Endodermal cell (in vitro differentiated cells): Measurements from ENCODE around the gene FAM78A. TPM values are rescaled to one million over a fixed set of nuclear protein-coding genes. Genes with fewer than 3 reads are reported as not detected.

Source experiments
- DNase-seq: peaks from one replicate; pipeline ENCODE4 v3.0.0-alpha.2; 2017
- H3K27ac ChIP-seq: 2 replicates; pipeline ENCODE4 v1.5.1; 2013; ENCODE audit warnings: mild to moderate bottlenecking, low read depth, low read length, moderate library complexity
- H3K27me3 ChIP-seq: 2 replicates; pipeline ENCODE4 v1.6.1; 2013; ENCODE audit warnings: mild to moderate bottlenecking, low read length, moderate library complexity; ENCODE audit not compliant: insufficient read depth, control insufficient read depth, poor library complexity, severe bottlenecking
- H3K36me3 ChIP-seq: 2 replicates; pipeline ENCODE4 v1.7.0; 2013; ENCODE audit warnings: mild to moderate bottlenecking, low read length, moderate library complexity; ENCODE audit not compliant: control insufficient read depth, insufficient read depth
- H3K4me1 ChIP-seq: one replicate; pipeline ENCODE4 v1.7.0; 2013; ENCODE audit warnings: low read length; ENCODE audit not compliant: control insufficient read depth, insufficient read depth
- H3K4me3 ChIP-seq: 2 replicates; pipeline ENCODE4 v1.5.1; 2013; ENCODE audit warnings: mild to moderate bottlenecking, low read length, moderate library complexity
- H3K9ac ChIP-seq: 2 replicates; pipeline ENCODE4 v1.6.1; 2013; ENCODE audit warnings: mild to moderate bottlenecking, low read length, moderate library complexity; ENCODE audit not compliant: poor library complexity, severe bottlenecking; ENCODE audit errors: extremely low read depth
- H3K9me3 ChIP-seq: 2 replicates; pipeline ENCODE4 v1.6.1; 2013; ENCODE audit warnings: mild to moderate bottlenecking, low read length, moderate library complexity; ENCODE audit not compliant: control insufficient read depth
- H3K27ac Mint-ChIP-seq: 2 replicates; pipeline ENCODE4 v1.8.0; 2020; ENCODE audit warnings: mixed read lengths
- H3K27me3 Mint-ChIP-seq: 2 replicates; pipeline ENCODE4 v1.8.0; 2021; ENCODE audit warnings: mild to moderate bottlenecking, mixed read lengths; ENCODE audit not compliant: insufficient read depth
- H3K36me3 Mint-ChIP-seq: 2 replicates; pipeline ENCODE4 v1.8.0; 2020; ENCODE audit warnings: low read depth, mixed read lengths
- H3K4me1 Mint-ChIP-seq: 2 replicates; pipeline ENCODE4 v1.8.0; 2020; ENCODE audit warnings: mixed read lengths
- H3K4me3 Mint-ChIP-seq: 2 replicates; pipeline ENCODE4 v1.8.0; 2020; ENCODE audit warnings: mild to moderate bottlenecking, moderate library complexity, mixed read lengths
- H3K9me3 Mint-ChIP-seq: 2 replicates; pipeline ENCODE4 v1.8.0; 2020; ENCODE audit warnings: mild to moderate bottlenecking, mixed read lengths
- WGBS, 2 experiments: methylation state at CpG; one replicate each; pipeline versions ENCODE4 v1.1.5 to v1.1.7; 2013; ENCODE audit warnings: missing lambda C conversion rate in 2 of 2, mixed read lengths in 1 of 2; ENCODE audit not compliant: insufficient coverage in 1 of 2, insufficient read length in 1 of 2; 5-methylcytosine and 5-hydroxymethylcytosine counted together
- total RNA-seq, 2 donors: library from RNA; stranded (reverse); fragmentation: NEBNext Ultra II Directional in 1 of 2; extraction: Animal tissue kit (Norgen Biotek cat#: 25700) in 1 of 2; gene quantifications; 2 replicates in 1 of 2; 3 replicates in 1 of 2; pipeline ENCODE4 v1.2.1, GENCODE V29; 2021
- TF ChIP-seq, protein P1 (sequence below): fragments of 200-600 bp; sonication (generic); conservative IDR thresholded peaks from 2 replicates; pipeline ENCODE4 v1.5.0; 2021; ENCODE audit warnings: antibody characterized with exemption, mild to moderate bottlenecking

The FAM78A gene
- total RNA-seq, 2 donors from 2014 or later = 5.5 to 5.6 TPM

GRCh38 chr9:131240047-131240921 lies 36.0 kb downstream of the FAM78A start:
- H3K9ac ChIP-seq = no peak overlapping the region
- peaks cover 27% of the 10 kb centered on the region for H3K4me1 Mint-ChIP-seq
- H3K9me3 ChIP-seq = peaks cover 5% of the 10 kb centered on the region
- H3K36me3 Mint-ChIP-seq = peaks cover 9% of the 10 kb centered on the region
- peaks cover 12% of the 10 kb centered on the region for H3K4me1 ChIP-seq
- no peaks in the 10 kb centered on the region for H3K27me3 ChIP-seq
- no peak overlapping the region for H3K4me3 Mint-ChIP-seq
- TF ChIP-seq, protein P1, sequence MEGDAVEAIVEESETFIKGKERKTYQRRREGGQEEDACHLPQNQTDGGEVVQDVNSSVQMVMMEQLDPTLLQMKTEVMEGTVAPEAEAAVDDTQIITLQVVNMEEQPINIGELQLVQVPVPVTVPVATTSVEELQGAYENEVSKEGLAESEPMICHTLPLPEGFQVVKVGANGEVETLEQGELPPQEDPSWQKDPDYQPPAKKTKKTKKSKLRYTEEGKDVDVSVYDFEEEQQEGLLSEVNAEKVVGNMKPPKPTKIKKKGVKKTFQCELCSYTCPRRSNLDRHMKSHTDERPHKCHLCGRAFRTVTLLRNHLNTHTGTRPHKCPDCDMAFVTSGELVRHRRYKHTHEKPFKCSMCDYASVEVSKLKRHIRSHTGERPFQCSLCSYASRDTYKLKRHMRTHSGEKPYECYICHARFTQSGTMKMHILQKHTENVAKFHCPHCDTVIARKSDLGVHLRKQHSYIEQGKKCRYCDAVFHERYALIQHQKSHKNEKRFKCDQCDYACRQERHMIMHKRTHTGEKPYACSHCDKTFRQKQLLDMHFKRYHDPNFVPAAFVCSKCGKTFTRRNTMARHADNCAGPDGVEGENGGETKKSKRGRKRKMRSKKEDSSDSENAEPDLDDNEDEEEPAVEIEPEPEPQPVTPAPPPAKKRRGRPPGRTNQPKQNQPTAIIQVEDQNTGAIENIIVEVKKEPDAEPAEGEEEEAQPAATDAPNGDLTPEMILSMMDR = no peak
- H3K9me3 Mint-ChIP-seq = peaks cover 13% of the 10 kb centered on the region
- no peaks in the 10 kb centered on the region for H3K36me3 ChIP-seq
- 89 to 93% methylated on average over 21 to 22 of the region's 22 CpGs for WGBS, 2 experiments
- H3K4me3 ChIP-seq = no peak overlapping the region
- H3K27ac Mint-ChIP-seq = no peak overlapping the region
- DNase-seq = no peak
- no peaks in the 10 kb centered on the region for H3K27me3 Mint-ChIP-seq
- H3K27ac ChIP-seq = peak overlapping the region; percentile 24

DNA sequence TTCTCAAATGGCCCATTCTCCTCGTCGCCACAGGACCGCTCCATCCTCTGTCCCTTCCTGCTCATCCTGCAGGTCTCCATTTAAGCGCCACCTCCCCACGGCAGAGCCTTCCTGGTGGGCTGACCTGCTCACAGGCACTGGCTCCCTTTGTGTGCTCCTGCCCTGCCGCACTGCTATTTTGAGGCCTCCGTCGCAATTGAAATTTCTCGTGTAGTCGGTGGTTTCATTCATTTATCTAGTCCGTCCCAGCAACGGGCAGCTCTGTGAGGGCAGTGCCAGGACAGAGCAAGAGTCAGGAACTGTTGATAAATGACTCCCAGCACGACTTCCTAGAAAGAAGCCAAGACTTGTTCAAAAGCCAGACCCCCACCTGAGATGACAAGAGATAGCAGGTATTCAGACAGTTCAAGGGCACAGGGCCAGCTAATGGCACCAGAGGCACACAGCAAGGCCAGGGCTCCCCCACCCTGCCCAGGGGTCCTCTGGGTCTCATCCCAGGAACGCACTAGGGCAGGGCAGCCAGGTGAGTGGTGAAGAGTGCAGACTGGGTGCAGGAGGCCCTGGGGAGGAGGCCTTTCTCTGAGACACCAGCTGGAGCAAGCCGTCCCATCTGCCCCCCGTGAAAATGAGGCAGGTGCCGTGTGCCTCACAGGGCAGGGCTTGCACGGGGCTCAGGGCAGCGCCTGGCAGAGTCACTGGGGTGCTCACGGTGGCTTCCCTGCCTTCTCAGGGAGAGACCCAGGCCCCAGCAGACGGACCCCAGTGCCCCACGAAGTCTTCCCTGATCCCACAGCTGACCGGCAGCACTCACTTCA lies 36.9 kb downstream of the FAM78A start:
- Mint-ChIP-seq H3K27me3 (no peaks in the 10 kb centered on the region), H3K27ac (peak overlapping the region; percentile 44), H3K4me3 (no peak overlapping the region), H3K4me1 (peaks cover 27% of the 10 kb centered on the region), H3K9me3 (peaks cover 13% of the 10 kb centered on the region), H3K36me3 (peaks cover 14% of the 10 kb centered on the region)
- H3K4me1 ChIP-seq = peaks cover 12% of the 10 kb centered on the region
- peaks cover 5% of the 10 kb centered on the region for H3K9me3 ChIP-seq
- DNase-seq = no peak
- no peaks in the 10 kb centered on the region for H3K27me3 ChIP-seq
- no peak overlapping the region for H3K9ac ChIP-seq
- H3K4me3 ChIP-seq = no peak overlapping the region
- H3K27ac ChIP-seq = peak overlapping the region; percentile 75
- 89 to 90% methylated on average over 21 to 23 of the region's 23 CpGs for WGBS, 2 experiments
- TF ChIP-seq, protein P1 = no peak
- peaks cover 6% of the 10 kb centered on the region for H3K36me3 ChIP-seq

DNA sequence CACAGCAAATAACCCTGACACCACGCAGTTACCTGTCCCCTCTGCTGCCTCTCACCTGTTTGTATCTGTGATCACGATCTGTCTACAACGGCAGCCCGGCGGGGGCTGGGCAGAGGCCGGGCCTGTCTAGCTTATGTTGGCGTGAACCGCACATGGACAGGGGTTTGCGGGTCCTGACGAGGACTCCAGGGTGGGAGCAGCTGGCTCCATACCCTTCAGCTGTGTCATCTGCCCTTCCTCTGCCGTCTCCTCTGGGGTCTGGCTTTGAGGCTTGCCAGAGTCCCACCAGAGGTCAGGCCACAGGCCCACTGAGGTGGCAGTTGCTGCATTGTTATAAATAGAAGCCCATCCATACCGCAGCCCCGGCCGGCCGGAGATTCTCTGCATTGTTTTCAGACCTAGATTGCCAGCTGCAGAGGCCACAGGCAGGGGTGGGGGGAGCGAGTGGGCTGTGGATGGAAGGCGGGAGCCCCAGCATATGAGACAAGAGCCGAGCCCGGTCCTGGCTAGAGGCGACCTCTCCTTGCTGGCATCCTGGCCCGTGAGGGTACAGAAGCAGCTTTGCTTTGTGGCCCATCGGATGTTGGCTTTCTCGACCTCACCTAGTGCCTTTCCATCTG lies 37.8 kb downstream of the FAM78A start:
- Mint-ChIP-seq H3K27me3 (no peaks in the 10 kb centered on the region), H3K36me3 (peaks cover 22% of the 10 kb centered on the region), H3K9me3 (peaks cover 10% of the 10 kb centered on the region), H3K4me3 (peak overlapping the region; percentile 8), H3K4me1 (peaks cover 27% of the 10 kb centered on the region), H3K27ac (peak overlapping the region; percentile 87)
- no peak for DNase-seq
- Histone ChIP-seq H3K27ac (peak overlapping the region; percentile 75), H3K4me1 (peaks cover 12% of the 10 kb centered on the region), H3K9me3 (peaks cover 5% of the 10 kb centered on the region), H3K27me3 (no peaks in the 10 kb centered on the region), H3K9ac (no peak overlapping the region), H3K36me3 (peaks cover 14% of the 10 kb centered on the region), H3K4me3 (no peak overlapping the region)
- TF ChIP-seq, protein P1 = no peak
- 75 to 85% methylated on average over 20 to 23 of the region's 23 CpGs for WGBS, 2 experiments
